A673 (cell line): ENCODE data around the gene TAS1R3.

Experiments
- CTCF ChIP-seq: fragments of 300-800, 200-600 bp; sonication (generic); conservative IDR thresholded peaks from 2 replicates; pipeline ENCODE4 v1.5.1; 2017; ENCODE audit warnings: low read depth, mild to moderate bottlenecking, antibody characterized with exemption, low read length, moderate library complexity, mixed read lengths
- EZH2 ChIP-seq: fragments of 200-600 bp; sonication (generic); IDR thresholded peaks from 2 replicates; pipeline ENCODE4 v1.6.1; 2017; ENCODE audit warnings: borderline replicate concordance, low read depth, mild to moderate bottlenecking, mixed read lengths, antibody characterized with exemption, low read length; ENCODE audit not compliant: poor library complexity, severe bottlenecking

GRCh38 chr1:1354271-1355247 lies 23.5 kb downstream of the TAS1R3 start:
- TF ChIP-seq CTCF: no peak
- TF ChIP-seq EZH2: no peak
